HG02610 (cell line): Measurements from ENCODE around the gene GABARAPL2.
"Not testable (repeated sequence)": the region's sequence is repeated elsewhere in the genome, so short reads cannot be mapped to it uniquely, and the experiment has no call there.

Source experiments
- ATAC-seq: cut with Tn5 transposase; IDR thresholded peaks from one replicate; pipeline ENCODE4 v1.9.1; 2021; ENCODE audit warnings: mild to moderate bottlenecking, moderate library complexity; ENCODE audit not compliant: unreplicated experiment

GABARAPL2 gene

GRCh38 chr16:75590920-75591843 lies 25.0 kb downstream of the GABARAPL2 start:
- no peak for ATAC-seq

- ATAC-seq: not testable (repeated sequence)
Observed at GRCh38 chr16:75591927-75592326, 25.7 kb downstream of the GABARAPL2 start.

GRCh38 chr16:75593308-75593707 lies 27.1 kb downstream of the GABARAPL2 start:
- ATAC-seq: no peak

GRCh38 chr16:75593825-75594820 lies 27.9 kb downstream of the GABARAPL2 start:
- no peak for ATAC-seq

GRCh38 chr16:75599452-75600277 lies 33.5 kb downstream of the GABARAPL2 start:
- no peak for ATAC-seq

- no peak for ATAC-seq
Observed at GRCh38 chr16:75603241-75603640, 37.1 kb downstream of the GABARAPL2 start.

- ATAC-seq: no peak
Observed at GRCh38 chr16:75606507-75606906, 40.3 kb downstream of the GABARAPL2 start.

GRCh38 chr16:75614066-75614897 lies 48.1 kb downstream of the GABARAPL2 start:
- no peak for ATAC-seq

GRCh38 chr16:75615619-75616018 lies 49.4 kb downstream of the GABARAPL2 start:
- ATAC-seq: no peak

- peak; percentile 64 for ATAC-seq
Observed at GRCh38 chr16:75616521-75617010, 50.4 kb downstream of the GABARAPL2 start.

GRCh38 chr16:75617121-75617520 lies 50.9 kb downstream of the GABARAPL2 start:
- ATAC-seq: no peak

GRCh38 chr16:75618780-75619179 lies 52.6 kb downstream of the GABARAPL2 start:
- no peak for ATAC-seq

- ATAC-seq: no peak
Observed at GRCh38 chr16:75620326-75621169, 54.4 kb downstream of the GABARAPL2 start.

GRCh38 chr16:75621170-75621477 lies 54.9 kb downstream of the GABARAPL2 start:
- no peak for ATAC-seq

GRCh38 chr16:75622761-75623605 lies 56.8 kb downstream of the GABARAPL2 start, which contains the start of gene ADAT1:
ADAT1 (minus strand) TSS chr16:75623281; CDS start chr16:75620799, 2,482 bp downstream.
- peak; percentile 97 for ATAC-seq

- no peak for ATAC-seq
Observed at GRCh38 chr16:75624921-75625334, 58.7 kb downstream of the GABARAPL2 start.

- no peak for ATAC-seq
Observed at GRCh38 chr16:75626806-75627205, 60.6 kb downstream of the GABARAPL2 start.
